GM12878 (cell line): ENCODE results near the gene AFF1. TPM values are rescaled to one million over a fixed set of nuclear protein-coding genes. Genes with fewer than 3 reads are reported as not detected.

Source experiments
- ATAC-seq: fragments of 200-7000 bp; cut with Tn5 transposase; 3 replicates; pipeline ENCODE4 v1.9.1; 2020; ENCODE audit warnings: mild to moderate bottlenecking, moderate library complexity
- BruUV-seq: library from RNA; stranded (reverse); fragments of 400-500 nt; replicated peaks from 2 replicates; lab custom pipeline; 2021; lab: Mats Ljungman, UMichigan
- CTCF ChIA-PET: fragments of 300-600 bp; sonication (Branson Sonifier 250); formaldehyde crosslinking; extraction: SDS; loops from one replicate; lab custom pipeline; 2021; ENCODE audit warnings: inconsistent platforms; lab: Yijun Ruan, JAX
- POLR2A ChIA-PET: fragments of 350-600 bp; formaldehyde crosslinking; extraction: SDS; loops from one replicate; lab custom pipeline; 2021; ENCODE audit warnings: inconsistent platforms; lab: Charles Lee
- RAD21 ChIA-PET: fragments of 300-600 bp; sonication (Branson Sonifier 250); formaldehyde crosslinking; loops from one replicate; lab custom pipeline; 2023; ENCODE audit warnings: antibody characterized with exemption; ENCODE audit not compliant: unreplicated experiment; lab: Charles Lee
- SMC1A ChIA-PET: fragments of 300-600 bp; sonication (Branson Sonifier 250); formaldehyde crosslinking; loops from one replicate; lab custom pipeline; 2023; ENCODE audit not compliant: unreplicated experiment, uncharacterized antibody; lab: Charles Lee
- DNase-seq: peaks from one replicate; pipeline ENCODE4 v3.0.0-alpha.2; 2011; ENCODE audit warnings: low read depth, low spot score
- FAIRE-seq: peaks from 3 replicates; lab custom pipeline; 2011; peaks lifted over from hg19 to GRCh38; lab: Jason Lieb, UNC
- H2AFZ ChIP-seq: 2 replicates; pipeline ENCODE4 v1.6.0; 2011; ENCODE audit warnings: low read depth, low read length, control low read depth; ENCODE audit not compliant: control insufficient read depth
- H3K27ac ChIP-seq: 2 replicates; pipeline ENCODE4 v1.5.1; 2011; ENCODE audit warnings: control low read depth; ENCODE audit not compliant: control insufficient read depth, insufficient read depth
- H3K27me3 ChIP-seq, 2 experiments: replicated peaks in 1 of 2; 2 replicates each; pipeline versions ENCODE4 v1.6.0 to v1.6.1; 2011; ENCODE audit warnings: low read length in 1 of 2; ENCODE audit not compliant: control insufficient read depth in 2 of 2, insufficient read depth in 2 of 2
- H3K36me3 ChIP-seq, 2 experiments: 2 replicates each; pipeline ENCODE4 v1.5.1; 2011; ENCODE audit warnings: low read length in 1 of 2; ENCODE audit not compliant: control insufficient read depth in 2 of 2, insufficient read depth in 2 of 2
- H3K4me1 ChIP-seq: 2 replicates; pipeline ENCODE4 v1.6.1; 2011; ENCODE audit warnings: mild to moderate bottlenecking, low read length, moderate library complexity, mixed read lengths; ENCODE audit not compliant: control insufficient read depth, insufficient read depth
- H3K4me2 ChIP-seq: 2 replicates; pipeline ENCODE4 v1.6.0; 2011; ENCODE audit warnings: control low read depth; ENCODE audit not compliant: control insufficient read depth, insufficient read depth
- H3K4me3 ChIP-seq: fragments of 200-600 bp; sonication (generic); 2 replicates; pipeline ENCODE4 v1.5.1; 2016
- H3K79me2 ChIP-seq: 2 replicates; pipeline ENCODE4 v1.6.0; 2011; ENCODE audit warnings: low read length; ENCODE audit not compliant: control insufficient read depth, insufficient read depth
- H3K9ac ChIP-seq: 2 replicates; pipeline ENCODE4 v1.8.0; 2011; ENCODE audit warnings: low read length, control low read depth, mixed read lengths; ENCODE audit not compliant: control insufficient read depth, insufficient read depth
- H3K9me3 ChIP-seq: replicated peaks from 3 replicates; pipeline ENCODE4 v1.5.1; 2011; ENCODE audit warnings: mild to moderate bottlenecking, low read length; ENCODE audit not compliant: control insufficient read depth, insufficient read depth
- H4K20me1 ChIP-seq: 2 replicates; pipeline ENCODE4 v1.6.0; 2011; ENCODE audit not compliant: control insufficient read depth, insufficient read depth
- BMI1 ChIP-seq: fragments of 450-650 bp; IDR thresholded peaks from 2 replicates; pipeline ENCODE4 v1.6.1; 2016; ENCODE audit warnings: mild to moderate bottlenecking, moderate library complexity, borderline replicate concordance
- IKZF1 ChIP-seq: fragments of 450-650 bp; conservative IDR thresholded peaks from 2 replicates; pipeline ENCODE4 v1.6.1; 2017; ENCODE audit warnings: antibody characterized with exemption, mild to moderate bottlenecking
- RELA ChIP-seq: fragments of 450-650 bp; IDR thresholded peaks from 2 replicates; pipeline ENCODE4 v1.8.0; 2014; ENCODE audit warnings: borderline replicate concordance; ENCODE audit not compliant: partially characterized antibody
- TBL1XR1 ChIP-seq: IDR thresholded peaks from 2 replicates; pipeline ENCODE4 v1.6.1; 2012; ENCODE audit warnings: low read depth, low read length, improper control_type of control experiment
- WGBS: methylation state at CpG from one replicate; pipeline ENCODE4 v1.1.6; 2016; ENCODE audit warnings: low lambda C conversion rate; ENCODE audit not compliant: insufficient replicate concordance, insufficient coverage; ENCODE audit errors: missing lambda C conversion rate; 5-methylcytosine and 5-hydroxymethylcytosine counted together
- in situ Hi-C: fragments of 300-500 bp; cut with MboI; formaldehyde crosslinking; loops from 9 replicates; pipeline ENCODE4 v1.14.3; 2018; ENCODE audit warnings: mixed read lengths
- intact Hi-C: fragments of 100-400 bp; cut with micrococcal nuclease; formaldehyde crosslinking; loops from one replicate; pipeline ENCODE4 v1.14.2; 2022; ENCODE audit not compliant: unreplicated experiment
- polyA plus RNA-seq, 11 experiments: library from polyadenylated mRNA; depleted of rRNA in 4 of 11; unstranded in 6 of 11; stranded (reverse) in 5 of 11; fragments of >200 nt; fragmentation: Nextera tagmentation in 4 of 11; fragmentation: Illumina TruSeq in 1 of 11; extraction: Ambion mirVana in 4 of 11; extraction: Trizol in 1 of 11; gene quantifications; 1 replicate in 1 of 11; 2 replicates in 10 of 11; pipeline versions ENCODE4 v1.2.1 to v1.2.3, GENCODE V29; 2011 to 2016; ENCODE audit warnings: inconsistent platforms in 2 of 11, missing spikeins in 2 of 11, low read depth in 1 of 11
- total RNA-seq, 4 experiments: library from RNA; depleted of rRNA in 3 of 4; stranded (reverse); fragments of >200 nt in 3 of 4; fragmentation: Illumina TruSeq in 1 of 4; extraction: Trizol in 1 of 4; gene quantifications; 2 replicates each; pipeline versions ENCODE4 v1.2.1 to v1.2.3, GENCODE V29; 2013 to 2021
- TF ChIP-seq, protein P1 (sequence below): fragments of 450-650 bp; formaldehyde crosslinking; IDR thresholded peaks from 2 replicates; pipeline ENCODE4 v1.5.0; 2022; ENCODE audit warnings: mild to moderate bottlenecking, missing genetic modification characterization

Gene AFF1
- total and polyA plus RNA-seq, 10 of the 15 experiments (the other 5 are each of a cell fraction or from before 2014, with no cell fraction given): 3.5 to 56.1 (median 21.5) TPM

DNA sequence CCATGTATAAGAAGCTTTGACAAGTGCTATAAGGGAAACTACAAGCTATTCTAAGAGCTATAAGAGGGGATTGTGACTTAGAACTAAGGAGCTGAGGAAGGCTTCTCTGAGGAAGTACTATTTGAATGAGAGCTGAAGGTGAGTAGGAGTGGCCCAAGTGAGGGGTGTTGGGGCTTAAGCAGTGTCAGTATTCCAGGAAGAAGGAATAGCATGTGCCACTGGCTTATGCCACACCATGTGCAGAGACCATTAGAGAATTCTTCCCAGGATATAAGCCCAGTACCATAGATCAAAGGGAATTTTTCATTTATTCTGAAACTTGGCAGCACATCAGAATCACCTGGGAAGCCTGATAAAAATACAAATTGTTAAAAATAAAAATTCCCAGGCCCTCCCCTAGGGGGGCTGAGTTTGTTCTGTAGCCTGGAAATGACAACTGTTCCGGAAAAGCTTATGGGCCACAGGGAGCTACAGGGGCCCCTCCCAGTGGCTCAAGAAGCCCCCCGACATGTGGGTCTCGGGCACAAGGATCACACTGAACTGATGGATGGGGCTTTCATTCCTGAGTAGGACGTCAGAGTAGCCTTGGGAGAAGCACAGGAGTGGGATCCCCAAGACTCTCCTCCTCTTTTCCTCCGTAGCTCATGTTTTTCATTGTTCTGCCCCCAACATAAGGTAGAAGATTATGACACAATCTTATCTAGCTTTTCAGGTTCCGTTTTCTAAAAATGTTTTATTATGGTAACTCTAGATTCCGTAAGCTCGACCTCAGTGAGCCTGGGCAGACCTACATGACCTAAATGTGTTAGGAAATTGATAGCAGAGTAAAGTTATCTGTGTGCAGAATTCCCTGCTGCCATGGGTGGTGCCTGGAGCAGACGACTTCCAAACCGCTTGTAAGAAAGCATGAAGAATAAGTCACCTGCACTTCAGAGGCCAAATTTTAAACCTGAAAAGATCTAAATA lies 119.3 kb downstream of the AFF1 start:
- no TSS peak for BruUV-seq
- in situ Hi-C loops: no loop called here
- Histone ChIP-seq H2AFZ (no peak overlapping the region), H3K36me3 (peaks cover 2 to 8% of the 10 kb centered on the region in 2 experiments), H3K79me2 (peaks cover 86% of the 10 kb centered on the region), H3K9ac (no peak overlapping the region), H3K27me3 (no peaks in the 10 kb centered on the region), H3K4me3 (no peak overlapping the region), H3K4me2 (peak overlapping the region; percentile 62), H3K4me1 (peaks cover 38% of the 10 kb centered on the region), H3K9me3 (no peaks in the 10 kb centered on the region)
- SMC1A ChIA-PET: interaction anchor here (0.8 to 6.9 kb wide), 21 partner anchors 9 to 1268 kb away, joined by 3 to 57 read pairs (median 4); no protein-coding TSS in a partner anchor
- FAIRE-seq (no peak), DNase-seq (no peak)
- POLR2A ChIA-PET: interaction anchor here (1.0 to 2.6 kb wide), 11 partner anchors 10 to 118 kb away, joined by 3 to 11 read pairs (median 4); no protein-coding TSS in a partner anchor
- WGBS: 92% methylated on average over 10 of the region's 10 CpGs
- TF ChIP-seq BMI1 (no peak), TBL1XR1 (no peak), IKZF1 (0 out of 2 replicates have a peak, but pooled peaks have one; percentile 12), RELA (no peak)
- TF ChIP-seq, protein P1, sequence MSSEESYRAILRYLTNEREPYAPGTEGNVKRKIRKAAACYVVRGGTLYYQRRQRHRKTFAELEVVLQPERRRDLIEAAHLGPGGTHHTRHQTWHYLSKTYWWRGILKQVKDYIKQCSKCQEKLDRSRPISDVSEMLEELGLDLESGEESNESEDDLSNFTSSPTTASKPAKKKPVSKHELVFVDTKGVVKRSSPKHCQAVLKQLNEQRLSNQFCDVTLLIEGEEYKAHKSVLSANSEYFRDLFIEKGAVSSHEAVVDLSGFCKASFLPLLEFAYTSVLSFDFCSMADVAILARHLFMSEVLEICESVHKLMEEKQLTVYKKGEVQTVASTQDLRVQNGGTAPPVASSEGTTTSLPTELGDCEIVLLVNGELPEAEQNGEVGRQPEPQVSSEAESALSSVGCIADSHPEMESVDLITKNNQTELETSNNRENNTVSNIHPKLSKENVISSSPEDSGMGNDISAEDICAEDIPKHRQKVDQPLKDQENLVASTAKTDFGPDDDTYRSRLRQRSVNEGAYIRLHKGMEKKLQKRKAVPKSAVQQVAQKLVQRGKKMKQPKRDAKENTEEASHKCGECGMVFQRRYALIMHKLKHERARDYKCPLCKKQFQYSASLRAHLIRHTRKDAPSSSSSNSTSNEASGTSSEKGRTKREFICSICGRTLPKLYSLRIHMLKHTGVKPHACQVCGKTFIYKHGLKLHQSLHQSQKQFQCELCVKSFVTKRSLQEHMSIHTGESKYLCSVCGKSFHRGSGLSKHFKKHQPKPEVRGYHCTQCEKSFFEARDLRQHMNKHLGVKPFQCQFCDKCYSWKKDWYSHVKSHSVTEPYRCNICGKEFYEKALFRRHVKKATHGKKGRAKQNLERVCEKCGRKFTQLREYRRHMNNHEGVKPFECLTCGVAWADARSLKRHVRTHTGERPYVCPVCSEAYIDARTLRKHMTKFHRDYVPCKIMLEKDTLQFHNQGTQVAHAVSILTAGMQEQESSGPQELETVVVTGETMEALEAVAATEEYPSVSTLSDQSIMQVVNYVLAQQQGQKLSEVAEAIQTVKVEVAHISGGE: no peak
- TF ChIP-seq, all 136 proteins: peak for 1
- ATAC-seq: peak; percentile 28
- CTCF ChIA-PET: interaction anchor here (0.7 to 4.2 kb wide), 8 partner anchors 10 to 933 kb away, joined by 3 to 19 read pairs (median 4); no protein-coding TSS in a partner anchor
- H4K20me1 ChIP-seq: no peaks in the 10 kb centered on the region
- RAD21 ChIA-PET: interaction anchor here (0.7 to 3.8 kb wide), 16 partner anchors 10 to 132 kb away, joined by 3 to 13 read pairs (median 5); partner anchors contain the start of gene AFF1
- intact Hi-C loops: no loop called here
- H3K27ac ChIP-seq: 0 out of 2 replicates have a peak overlapping the region, but pooled peaks have one; percentile 15
